ENCODE measurements around the gene TROAP.

TROAP gene

DNA sequence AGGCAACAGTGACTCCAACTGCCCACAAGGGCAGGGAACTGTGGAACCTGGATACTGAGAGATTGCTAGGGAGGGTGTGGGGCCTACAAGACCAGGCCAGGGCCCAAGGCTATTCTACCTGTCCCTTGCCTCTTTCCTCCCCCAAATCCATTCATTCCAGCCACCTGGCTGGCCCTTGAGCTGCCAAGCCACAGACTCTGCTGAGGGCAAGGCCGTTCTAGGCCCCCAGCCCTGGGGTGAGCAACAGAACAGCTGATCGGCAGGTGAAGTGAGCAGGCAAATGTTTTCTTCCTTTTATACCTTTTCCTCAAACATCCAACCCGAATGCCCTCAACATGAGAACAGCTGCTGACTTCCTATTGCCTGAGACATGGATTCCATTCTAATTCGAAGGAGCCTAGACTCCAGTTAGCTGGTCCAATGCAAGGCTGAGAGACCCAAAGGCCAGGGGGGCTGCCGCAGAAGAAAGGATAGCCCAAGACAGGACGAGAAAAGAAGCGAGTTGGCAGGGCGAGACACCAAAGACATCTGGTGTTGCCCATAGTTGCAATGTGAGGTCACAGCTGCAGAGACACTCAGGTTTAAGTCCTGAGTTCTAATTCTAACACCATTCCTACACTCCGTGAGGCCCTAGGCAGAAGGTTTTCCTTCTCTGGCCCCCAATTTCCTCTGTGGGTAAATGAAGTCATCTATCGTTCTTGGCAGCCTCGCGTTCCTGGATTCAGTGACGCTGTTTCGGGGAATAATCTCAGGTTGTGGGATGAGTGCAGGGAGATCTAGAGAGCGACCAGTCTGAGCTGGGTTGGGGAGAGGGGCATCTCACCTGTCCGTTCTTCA lies 12.3 kb downstream of the TROAP start:
- TF ChIP-seq, protein P1, sequence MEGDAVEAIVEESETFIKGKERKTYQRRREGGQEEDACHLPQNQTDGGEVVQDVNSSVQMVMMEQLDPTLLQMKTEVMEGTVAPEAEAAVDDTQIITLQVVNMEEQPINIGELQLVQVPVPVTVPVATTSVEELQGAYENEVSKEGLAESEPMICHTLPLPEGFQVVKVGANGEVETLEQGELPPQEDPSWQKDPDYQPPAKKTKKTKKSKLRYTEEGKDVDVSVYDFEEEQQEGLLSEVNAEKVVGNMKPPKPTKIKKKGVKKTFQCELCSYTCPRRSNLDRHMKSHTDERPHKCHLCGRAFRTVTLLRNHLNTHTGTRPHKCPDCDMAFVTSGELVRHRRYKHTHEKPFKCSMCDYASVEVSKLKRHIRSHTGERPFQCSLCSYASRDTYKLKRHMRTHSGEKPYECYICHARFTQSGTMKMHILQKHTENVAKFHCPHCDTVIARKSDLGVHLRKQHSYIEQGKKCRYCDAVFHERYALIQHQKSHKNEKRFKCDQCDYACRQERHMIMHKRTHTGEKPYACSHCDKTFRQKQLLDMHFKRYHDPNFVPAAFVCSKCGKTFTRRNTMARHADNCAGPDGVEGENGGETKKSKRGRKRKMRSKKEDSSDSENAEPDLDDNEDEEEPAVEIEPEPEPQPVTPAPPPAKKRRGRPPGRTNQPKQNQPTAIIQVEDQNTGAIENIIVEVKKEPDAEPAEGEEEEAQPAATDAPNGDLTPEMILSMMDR (IDR thresholded peaks at IDR 0.05; ENCODE audit: control insufficient read depth, insufficient read depth, low read depth, low read length, missing control alignments), result no peak
- H3K4me3 ChIP-seq (ENCODE audit: control insufficient read depth, low read depth, low read length), result no peak overlapping the region
- no peak for DNase-seq (ENCODE audit: low read depth)

DNA sequence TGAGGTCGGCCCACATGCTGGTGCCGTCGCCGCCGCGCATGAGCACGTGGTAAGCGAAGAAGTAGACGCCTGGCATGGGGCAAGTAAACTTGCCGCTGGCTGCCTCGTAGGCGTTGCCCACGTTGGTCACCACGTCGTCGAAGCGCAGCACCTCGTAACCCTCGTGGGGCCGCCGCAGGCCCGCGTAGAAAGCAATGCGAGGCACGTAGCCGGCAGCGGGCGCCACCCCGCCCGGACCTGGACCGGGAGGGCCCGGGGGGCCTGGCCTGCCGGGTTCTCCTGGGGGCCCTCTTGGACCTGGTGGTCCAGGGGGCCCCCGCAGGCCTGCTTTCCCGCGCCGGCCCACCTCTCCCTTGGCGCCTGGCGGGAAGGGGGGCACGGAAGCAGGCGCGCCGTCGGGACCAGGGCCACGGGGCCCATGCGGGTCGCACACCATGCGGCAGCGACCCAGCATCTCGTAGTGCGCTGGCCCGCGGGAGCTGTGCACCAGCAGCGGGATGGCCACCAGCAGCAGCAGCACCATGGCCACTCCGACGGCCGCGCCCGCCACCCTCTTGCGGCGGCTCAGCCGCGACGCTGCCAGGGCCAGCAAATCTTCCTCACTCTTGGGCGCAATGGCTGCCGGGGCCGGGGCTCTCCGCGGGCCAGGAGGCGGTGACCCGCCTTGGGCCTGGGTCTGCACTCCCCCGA lies 13.0 kb downstream of the TROAP start:
- no peak overlapping the region for H3K4me3 ChIP-seq (ENCODE audit: control insufficient read depth, low read depth, low read length)
- TF ChIP-seq, protein P1 (IDR thresholded peaks at IDR 0.05; ENCODE audit: control insufficient read depth, insufficient read depth, low read depth, low read length, missing control alignments), result no peak
- no peak for DNase-seq (ENCODE audit: low read depth)

DNA sequence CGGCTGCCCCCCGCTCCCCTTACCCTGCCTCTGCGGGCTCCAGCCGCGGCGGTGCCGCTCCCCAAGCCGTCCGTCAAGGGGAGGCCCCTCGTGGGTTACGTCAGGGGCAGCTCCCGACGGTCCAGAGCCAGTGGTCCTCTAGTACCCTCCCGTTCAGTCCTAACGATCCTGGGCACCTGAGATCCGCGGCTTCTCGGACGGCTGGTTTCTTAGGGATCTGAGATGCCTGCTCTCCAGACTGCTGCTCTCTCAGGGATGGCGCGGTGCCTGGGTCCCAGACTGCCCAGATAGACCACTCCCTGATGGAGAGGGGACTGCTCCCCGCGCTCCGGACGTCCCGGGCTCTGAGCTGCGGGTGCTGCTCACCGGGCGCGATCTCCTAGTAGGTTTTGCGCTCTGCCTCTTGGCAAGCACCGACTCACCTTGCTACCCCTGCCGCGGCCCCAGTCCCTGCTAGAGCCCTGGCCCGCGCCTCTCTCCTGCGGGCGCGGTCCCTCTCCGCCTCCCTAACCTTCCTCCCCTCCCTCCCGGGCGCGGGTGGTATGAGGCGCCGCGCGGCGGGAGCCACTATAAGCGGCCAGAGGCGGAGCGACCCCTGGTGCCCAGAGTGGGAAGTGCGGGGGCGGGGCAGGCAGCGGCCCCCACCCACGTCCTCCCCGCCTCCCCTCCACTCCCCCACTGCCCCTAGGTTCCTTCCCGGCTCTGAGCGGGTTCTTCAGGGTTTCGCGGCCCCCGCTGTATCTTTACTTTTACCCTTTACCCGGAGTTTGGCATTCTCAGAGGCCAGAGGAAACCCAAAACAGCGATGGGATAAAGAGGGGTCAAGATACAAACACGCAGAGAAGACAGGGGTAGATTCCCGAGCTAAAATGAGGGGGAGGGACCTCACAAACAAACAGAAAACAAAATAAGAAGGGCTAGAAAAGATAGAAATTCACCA lies 13.9 kb downstream of the TROAP start, which contains the start of gene C1QL4:
C1QL4 (minus strand) TSS at position 544 of the 940 bp plus-strand sequence. CDS start 711 bp downstream, outside the sequence.
- no peak for DNase-seq (ENCODE audit: low read depth)
- TF ChIP-seq, protein P1 (IDR thresholded peaks at IDR 0.05; ENCODE audit: control insufficient read depth, insufficient read depth, low read depth, low read length, missing control alignments), result peak; percentile 88
- peak within 1 kb of the TSS; percentile 40 for H3K4me3 ChIP-seq (ENCODE audit: control insufficient read depth, low read depth, low read length)

DNA sequence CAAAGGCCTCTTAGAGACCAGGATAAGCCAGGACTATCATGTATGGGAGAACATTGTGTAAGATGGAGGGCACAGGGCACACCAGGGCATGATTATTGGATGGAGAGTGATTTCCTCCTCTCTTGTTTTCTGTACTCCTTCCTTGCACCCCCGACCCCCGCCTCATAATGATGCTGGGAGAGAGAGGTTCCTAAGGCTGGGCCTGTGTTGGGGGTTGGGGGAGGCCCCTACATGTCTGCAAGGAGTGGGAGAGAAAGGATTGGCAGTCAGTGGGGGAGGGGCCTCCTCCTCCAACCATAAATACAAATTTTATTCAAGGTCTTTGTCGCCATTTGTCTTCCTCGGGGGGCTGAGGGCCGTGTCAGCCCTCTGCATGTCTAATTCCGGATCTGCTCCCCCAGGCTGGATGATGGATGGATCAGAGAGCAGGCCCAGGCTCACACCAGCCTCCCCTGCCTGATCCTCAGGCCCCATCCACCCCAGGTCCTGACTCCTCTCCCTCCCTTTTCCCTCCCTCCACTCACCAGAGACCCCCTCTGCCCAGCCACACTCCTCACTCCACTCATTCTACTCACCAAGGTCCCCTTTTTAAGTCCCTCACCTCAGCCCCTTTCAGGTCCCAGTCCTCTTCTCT lies 15.9 kb downstream of the TROAP start:
- DNase-seq (ENCODE audit: low read depth), result no peak
- TF ChIP-seq, protein P1 (IDR thresholded peaks at IDR 0.05; ENCODE audit: control insufficient read depth, insufficient read depth, low read depth, low read length, missing control alignments), result no peak
- no peak overlapping the region for H3K4me3 ChIP-seq (ENCODE audit: control insufficient read depth, low read depth, low read length)

DNA sequence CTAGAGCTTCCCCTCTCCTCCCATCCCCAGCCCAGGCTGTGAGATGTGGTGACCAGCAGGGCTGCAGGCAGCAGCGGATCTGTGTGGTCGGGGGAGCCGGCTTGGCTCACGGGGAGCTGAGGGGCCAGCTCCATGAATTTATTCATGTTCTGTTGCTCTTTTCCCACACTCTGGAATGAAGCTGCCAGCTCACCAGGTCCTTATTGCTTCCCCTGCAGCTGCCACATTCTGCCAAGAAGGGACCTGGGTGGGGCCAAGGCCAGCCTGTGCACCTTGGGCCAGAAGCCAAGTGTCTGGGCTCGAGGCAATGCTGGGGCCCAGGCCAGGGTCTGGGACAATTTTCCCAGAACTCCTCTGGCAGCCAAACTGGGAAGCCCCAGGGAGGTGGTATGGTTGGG lies 16.4 kb downstream of the TROAP start:
- DNase-seq (ENCODE audit: low read depth), result no peak
- no peak overlapping the region for H3K4me3 ChIP-seq (ENCODE audit: control insufficient read depth, low read depth, low read length)

More for the DNA sequence above, 16.4 kb downstream of the TROAP start:
- TF ChIP-seq, protein P1 (IDR thresholded peaks at IDR 0.05; ENCODE audit: control insufficient read depth, insufficient read depth, low read depth, low read length, missing control alignments), result no peak

Data from AG09309 (cell line).